IMR-90 (cell line): ENCODE data around the gene PLEKHO2.
A peak's percentile ranks its signal among the peaks of the same experiment; 100 is the strongest.

ENCODE experiments used
- BHLHE40 ChIP-seq: fragments of 150-350 bp; IDR thresholded peaks from 2 replicates; pipeline ENCODE4 v1.6.1; 2016; ENCODE audit warnings: mild to moderate bottlenecking, low read depth, low read length
- CTCF ChIP-seq: conservative IDR thresholded peaks from 2 replicates; pipeline ENCODE4 v1.5.1; 2012; ENCODE audit warnings: mild to moderate bottlenecking, low read depth, low read length, improper control_type of control experiment
- ELK1 ChIP-seq: fragments of 150-350 bp; IDR thresholded peaks from 2 replicates; pipeline ENCODE4 v1.6.1; 2016; ENCODE audit warnings: low read depth, mild to moderate bottlenecking, low read length, moderate library complexity, borderline replicate concordance
- FOS ChIP-seq: fragments of 150-350 bp; IDR thresholded peaks from 2 replicates; pipeline ENCODE4 v1.6.1; 2016; ENCODE audit warnings: low read depth, low read length
- MAFK ChIP-seq: IDR thresholded peaks from 2 replicates; pipeline ENCODE4 v1.6.1; 2012; ENCODE audit warnings: low read depth, low read length, improper control_type of control experiment
- MAZ ChIP-seq: IDR thresholded peaks from 2 replicates; pipeline ENCODE4 v1.6.1; 2012; ENCODE audit warnings: low read depth, mild to moderate bottlenecking, low read length, improper control_type of control experiment, moderate library complexity, borderline replicate concordance
- POLR2A ChIP-seq: IDR thresholded peaks from 2 replicates; pipeline ENCODE4 v1.6.1; 2012; ENCODE audit warnings: mild to moderate bottlenecking, low read depth, low read length
- RAD21 ChIP-seq: IDR thresholded peaks from 2 replicates; pipeline ENCODE4 v1.6.1; 2012; ENCODE audit warnings: low read length, improper control_type of control experiment
- RCOR1 ChIP-seq: IDR thresholded peaks from 2 replicates; pipeline ENCODE4 v1.6.1; 2012; ENCODE audit warnings: mild to moderate bottlenecking, low read length, improper control_type of control experiment; ENCODE audit not compliant: insufficient replicate concordance
- SMC3 ChIP-seq: fragments of 150-350 bp; IDR thresholded peaks from 2 replicates; pipeline ENCODE4 v1.6.1; 2016; ENCODE audit warnings: low read depth, mild to moderate bottlenecking, antibody characterized with exemption, low read length, moderate library complexity
- USF2 ChIP-seq: fragments of 150-350 bp; IDR thresholded peaks from 2 replicates; pipeline ENCODE4 v1.6.1; 2017; ENCODE audit warnings: mild to moderate bottlenecking, antibody characterized with exemption, low read length, low read depth

GRCh38 chr15:64809649-64810496 lies 31.8 kb upstream of the PLEKHO2 start:
- TF ChIP-seq CTCF (peak; percentile 91), POLR2A (no peak), USF2 (no peak), FOS (no peak), BHLHE40 (no peak), RCOR1 (no peak), ELK1 (no peak), RAD21 (peak; percentile 86), SMC3 (peak; percentile 90), MAZ (peak; percentile 74), MAFK (no peak)
